Limb (tissue), 2 donors: ENCODE data around the gene RASIP1.
"Not testable (repeated sequence)": the region's sequence is repeated elsewhere in the genome, so short reads cannot be mapped to it uniquely, and the experiment has no call there.

Experiments
- DNase-seq, 2 donors: peaks; one replicate each; pipeline ENCODE4 v3.0.0-alpha.2; 2016; ENCODE audit errors: extremely low spot score in 2 of 2

The RASIP1 gene

DNA sequence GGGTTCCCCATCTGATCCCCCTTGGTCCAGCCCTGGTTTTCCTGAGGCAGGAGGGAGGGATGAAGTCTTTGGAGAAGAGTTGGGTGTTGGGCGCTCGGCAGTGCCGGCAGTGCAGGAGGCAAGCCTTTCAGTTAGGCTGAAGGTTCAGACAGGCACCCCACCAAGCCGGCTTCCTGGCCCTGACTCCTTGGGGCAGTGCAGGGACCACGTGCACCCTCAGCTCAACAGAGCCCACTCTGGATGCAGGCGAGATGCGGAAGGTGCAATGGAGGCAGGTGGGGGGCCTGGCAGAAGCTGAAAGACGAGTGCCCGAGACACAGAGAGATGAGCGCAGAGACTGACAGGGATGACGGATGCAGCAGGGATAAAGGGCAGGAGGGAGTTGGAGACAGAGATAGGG is 31.9 kb downstream of the RASIP1 start:
- DNase-seq = no peak

- DNase-seq = no peak
Observed at GRCh38 chr19:48705431-48705830, 35.0 kb downstream of the RASIP1 start.

GRCh38 chr19:48703316-48703715 is 37.1 kb downstream of the RASIP1 start:
- DNase-seq = no peak

GRCh38 chr19:48702701-48703100 is 37.7 kb downstream of the RASIP1 start:
- DNase-seq = no peak

DNA sequence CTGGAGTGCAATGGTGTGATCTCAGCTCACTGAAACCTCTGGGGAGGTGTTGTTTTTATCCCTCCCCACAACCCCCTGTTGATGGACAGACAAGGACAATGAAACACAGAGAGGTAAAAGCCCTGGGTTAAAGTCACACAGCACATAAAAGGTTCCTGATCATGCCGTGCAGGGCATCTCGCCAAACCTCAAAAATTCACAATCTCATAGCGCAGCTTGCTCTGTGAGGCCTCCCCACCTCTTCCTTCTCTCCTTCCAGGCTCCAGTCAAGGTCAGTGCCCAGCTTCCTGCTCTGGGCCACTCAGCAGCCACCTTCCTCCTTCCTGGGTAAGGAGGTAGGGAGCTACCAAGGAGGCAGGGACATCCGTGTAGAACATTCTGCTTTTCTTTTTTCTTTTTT is 42.4 kb downstream of the RASIP1 start:
- DNase-seq = no peak

- DNase-seq = no peak
Observed at GRCh38 chr19:48696353-48697010, 43.9 kb downstream of the RASIP1 start.

DNA sequence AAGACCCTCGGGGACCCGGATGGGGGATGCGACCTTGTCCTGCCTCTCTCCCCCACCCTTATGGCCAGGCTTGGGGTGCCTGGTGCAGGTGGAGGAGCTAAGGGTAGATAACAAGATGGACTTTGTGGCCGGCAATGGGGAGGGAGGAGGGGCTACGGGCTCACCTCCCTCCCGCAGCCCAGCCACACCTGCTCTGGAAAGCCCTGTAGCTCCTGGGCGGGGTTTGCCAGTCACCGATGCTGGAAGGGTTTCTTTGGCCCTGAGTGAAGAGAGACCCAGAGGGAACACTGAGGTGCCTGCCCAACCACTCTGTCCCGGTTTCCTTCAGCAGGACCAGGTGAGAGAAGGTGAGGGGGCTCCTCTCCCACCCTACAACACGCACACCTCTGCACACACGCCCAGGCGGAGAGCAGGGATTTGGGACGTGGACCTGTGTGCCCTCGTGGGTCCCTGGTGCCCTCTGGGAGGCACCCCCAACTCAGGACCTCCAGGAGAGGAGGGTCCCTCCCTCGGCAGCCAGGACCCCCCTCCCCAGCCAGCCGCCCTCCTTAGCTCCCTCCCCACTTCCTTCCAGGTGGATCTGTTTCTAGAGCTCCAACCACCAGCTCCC is 44.6 kb downstream of the RASIP1 start, which contains the start of gene FUT2:
Gene FUT2 (plus strand): TSS at position 229 of the 610 bp plus-strand sequence. CDS start 6,986 bp downstream, outside the sequence.
- no peak for DNase-seq

DNA sequence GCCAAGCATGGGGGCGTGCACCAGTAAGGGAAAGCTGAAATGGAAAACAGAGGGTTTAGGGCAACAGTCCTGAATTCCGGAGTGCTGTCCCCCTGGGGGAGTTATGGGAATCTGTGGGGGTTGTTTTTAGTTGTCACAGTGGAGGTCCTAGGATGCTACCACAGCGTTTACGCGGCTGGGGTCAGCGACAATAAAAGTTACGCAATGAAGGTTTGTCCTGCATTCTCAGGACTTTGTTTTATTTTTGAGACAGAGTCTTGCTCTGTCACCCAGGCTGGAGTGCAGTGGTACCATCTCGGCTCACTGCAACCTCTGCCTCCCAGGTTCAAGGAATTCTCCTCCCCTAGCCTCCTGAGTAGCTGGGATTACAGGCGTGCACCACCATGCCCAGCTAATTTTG is 46.8 kb downstream of the RASIP1 start:
- DNase-seq = not testable (repeated sequence)

DNA sequence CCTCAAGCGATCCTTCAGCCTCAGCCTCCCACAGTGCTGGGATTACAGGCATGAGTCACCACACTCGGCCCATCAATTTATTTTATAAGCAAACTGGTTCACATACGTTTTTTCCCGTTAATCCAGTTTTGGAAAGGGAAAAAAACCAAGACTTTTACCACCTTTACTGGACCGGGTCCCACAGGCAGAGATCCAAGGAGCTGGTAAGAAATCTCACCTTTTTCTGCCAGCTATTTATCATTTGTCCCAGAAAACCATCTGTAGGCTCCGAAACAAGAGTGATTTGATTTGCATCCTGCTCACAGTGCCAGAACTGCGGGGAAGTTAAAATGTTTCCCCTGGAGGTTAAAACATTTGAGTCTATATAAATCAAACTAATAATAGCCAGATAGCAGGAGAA is 51.0 kb downstream of the RASIP1 start:
- DNase-seq = no peak

DNA sequence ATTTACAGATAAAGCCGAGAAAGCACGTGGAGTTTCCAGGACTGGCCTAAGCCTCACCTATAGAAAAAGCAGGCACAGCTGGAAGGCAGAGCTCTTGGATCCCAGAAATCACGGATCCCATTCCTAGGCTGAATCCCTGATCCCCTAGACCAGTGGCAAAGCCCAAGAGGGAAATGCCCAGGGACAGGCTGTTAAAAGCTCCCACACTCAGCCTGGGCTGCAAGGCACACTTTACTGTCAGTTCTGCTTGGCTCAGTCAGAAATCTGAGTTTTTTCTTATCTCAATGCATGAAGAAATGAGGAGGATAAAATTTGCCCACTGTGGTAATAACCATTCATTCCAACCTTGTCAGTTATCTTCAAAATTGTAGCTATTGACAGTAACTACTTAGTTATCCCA is 52.6 kb downstream of the RASIP1 start:
- DNase-seq = no peak

GRCh38 chr19:48686637-48687036 is 53.8 kb downstream of the RASIP1 start:
- DNase-seq = not testable (repeated sequence)

DNA sequence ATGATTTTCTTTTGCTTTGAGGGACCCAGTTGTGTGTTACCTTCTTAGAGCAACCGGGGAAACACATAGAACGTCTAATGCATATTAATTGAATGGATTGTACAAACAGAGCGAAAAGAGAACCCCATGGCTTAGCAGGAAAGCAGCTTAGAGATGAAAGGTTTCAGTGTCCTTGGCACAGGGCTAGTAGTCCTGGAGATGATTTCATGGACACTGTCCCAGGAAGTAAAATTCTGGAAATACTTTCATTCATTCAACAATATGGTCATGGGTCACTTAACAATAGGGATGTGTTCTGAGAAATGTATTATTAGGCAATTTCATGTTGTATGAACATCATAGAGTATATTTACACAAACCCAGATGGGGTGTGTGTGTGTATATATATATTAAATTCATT is 54.3 kb downstream of the RASIP1 start:
- DNase-seq = no peak

DNA sequence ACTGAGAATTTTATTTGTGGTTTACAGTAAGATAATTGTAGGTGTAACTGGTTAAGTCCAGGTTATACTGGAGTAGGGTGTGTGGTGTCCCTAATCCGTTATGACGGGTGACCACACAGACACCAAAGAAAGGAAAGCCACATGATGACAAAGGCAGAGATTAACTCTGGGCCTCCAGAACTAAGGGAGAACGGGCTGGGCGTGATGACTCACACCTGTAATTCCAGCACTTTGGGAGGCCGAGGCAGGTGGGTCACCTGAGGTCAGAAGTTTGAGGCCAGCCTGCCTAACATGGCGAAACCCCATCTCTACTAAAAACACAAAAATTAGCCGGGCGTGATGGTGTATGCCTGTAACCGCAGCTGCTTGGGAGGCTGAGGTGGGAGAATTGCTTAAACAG is 54.8 kb downstream of the RASIP1 start:
- DNase-seq = no peak

GRCh38 chr19:48683349-48683748 is 57.1 kb downstream of the RASIP1 start:
- DNase-seq = peak; percentile 61 to 73

GRCh38 chr19:48681127-48681470 is 59.3 kb downstream of the RASIP1 start:
- no peak for DNase-seq

DNA sequence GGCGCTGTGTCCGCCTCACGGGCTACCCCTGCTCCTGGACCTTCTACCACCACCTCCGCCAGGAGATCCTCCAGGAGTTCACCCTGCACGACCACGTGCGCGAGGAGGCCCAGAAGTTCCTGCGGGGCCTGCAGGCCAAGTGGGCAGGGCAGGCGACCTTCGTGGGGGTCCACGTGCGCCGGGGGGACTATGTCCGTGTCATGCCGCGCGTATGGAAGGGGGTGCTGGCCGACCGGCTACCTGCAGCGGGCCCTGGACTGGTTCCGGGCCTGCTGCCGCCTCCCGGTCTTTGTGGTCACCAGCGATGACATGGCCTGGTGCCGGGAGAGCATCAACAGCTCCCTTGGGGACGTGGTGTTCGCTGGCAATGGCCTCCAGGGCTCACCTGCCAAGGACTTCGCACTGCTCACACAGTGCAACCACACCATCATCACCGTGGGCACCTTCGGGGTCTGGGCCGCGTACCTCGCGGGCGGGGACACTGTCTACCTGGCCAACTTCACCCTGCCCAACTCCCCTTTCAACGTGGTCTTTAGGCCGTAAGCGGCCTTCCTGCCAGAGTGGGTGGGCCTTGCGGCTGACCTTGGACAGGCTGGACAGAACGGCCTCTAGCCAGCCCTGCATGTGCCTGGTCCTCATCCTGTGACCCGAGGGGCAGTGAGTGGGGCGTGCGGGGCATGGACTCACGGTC is 59.8 kb downstream of the RASIP1 start:
- no peak for DNase-seq

DNA sequence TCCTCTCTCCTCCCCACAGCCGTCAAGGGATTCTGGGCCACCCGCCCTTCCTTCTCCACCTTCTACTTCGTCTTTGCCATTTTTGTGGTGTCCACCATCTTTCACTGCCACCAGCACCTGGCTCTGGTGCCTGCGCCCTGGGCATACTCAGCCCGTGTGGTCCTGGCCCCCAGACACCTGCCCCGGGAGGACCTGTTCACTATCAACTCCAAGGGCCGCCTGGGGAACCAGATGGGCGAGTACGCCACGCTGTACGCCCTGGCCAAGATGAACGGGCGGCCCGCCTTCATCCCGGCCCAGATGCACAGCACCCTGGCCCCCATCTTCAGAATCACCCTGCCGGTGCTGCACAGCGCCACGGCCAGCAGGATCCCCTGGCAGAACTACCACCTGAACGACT is 60.4 kb downstream of the RASIP1 start:
- not testable (repeated sequence) for DNase-seq

- DNase-seq = no peak
Observed at GRCh38 chr19:48678201-48678600, 62.2 kb downstream of the RASIP1 start.

DNA sequence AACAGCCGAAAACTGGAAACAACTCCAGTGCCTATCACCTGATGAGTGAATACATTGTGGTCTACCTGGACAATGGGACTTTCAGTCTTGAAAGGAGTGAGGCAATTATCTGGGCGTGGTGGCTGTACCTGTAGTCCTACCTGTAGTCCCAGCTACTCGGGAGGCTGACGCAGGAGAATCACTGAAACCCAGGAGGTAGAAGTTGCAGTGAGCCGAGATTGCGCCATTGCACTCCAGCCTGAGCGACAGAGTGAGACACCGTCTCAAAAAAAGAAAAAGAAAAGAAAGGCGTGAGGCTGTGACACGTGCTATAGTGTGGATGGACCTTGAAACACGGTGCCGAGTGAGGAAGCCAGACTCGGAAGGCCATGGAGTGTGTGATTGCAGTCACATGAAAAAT is 63.5 kb downstream of the RASIP1 start:
- no peak for DNase-seq

DNA sequence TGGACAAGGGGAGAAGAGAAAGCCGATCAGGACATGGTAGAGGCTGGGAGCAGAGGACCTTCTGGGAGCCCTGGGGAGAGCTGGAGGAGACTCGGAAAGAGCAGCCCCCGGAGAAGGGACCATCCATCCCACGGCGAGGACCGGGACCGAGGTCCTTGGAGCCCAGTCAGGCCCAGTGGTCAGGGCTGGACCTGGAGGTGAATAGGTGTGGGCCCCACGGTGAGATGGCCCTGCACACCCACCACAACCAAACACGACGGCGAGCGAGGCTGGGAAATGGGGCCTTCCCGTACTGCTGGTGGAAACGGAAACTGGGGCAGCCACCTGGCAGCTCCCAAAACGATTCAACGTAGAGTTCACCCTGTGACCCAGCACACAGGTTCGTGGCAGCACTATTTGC is 63.9 kb downstream of the RASIP1 start:
- no peak for DNase-seq

GRCh38 chr19:48674921-48675824 is 65.2 kb downstream of the RASIP1 start:
- DNase-seq = peak; percentile 84 to 87
